Activated CD8-positive, alpha-beta memory T cell treated with anti-CD3 and anti-CD28 coated beads for 24 hours (primary cell): ENCODE results near the gene CNTN1.

Experiments
- DNase-seq: peaks from one replicate; pipeline ENCODE4 v3.0.0-alpha.2; 2020

Gene CNTN1

GRCh38 chr12:40980427-40980961 is 288.3 kb downstream of the CNTN1 start:
- DNase-seq = no peak

GRCh38 chr12:40986001-40986400 is 293.8 kb downstream of the CNTN1 start:
- DNase-seq = no peak

- no peak for DNase-seq
Observed at GRCh38 chr12:40988355-40988754, 296.1 kb downstream of the CNTN1 start.

GRCh38 chr12:40988824-40989223 is 296.6 kb downstream of the CNTN1 start:
- DNase-seq = no peak

- DNase-seq = no peak
Observed at GRCh38 chr12:40989785-40990184, 297.5 kb downstream of the CNTN1 start.

GRCh38 chr12:40992158-40992557 is 299.9 kb downstream of the CNTN1 start:
- no peak for DNase-seq

- DNase-seq = no peak
Observed at GRCh38 chr12:40992674-40993073, 300.4 kb downstream of the CNTN1 start.

GRCh38 chr12:40993158-40993557 is 300.9 kb downstream of the CNTN1 start:
- DNase-seq = no peak

- DNase-seq = no peak
Observed at GRCh38 chr12:40996091-40996490, 303.9 kb downstream of the CNTN1 start.

GRCh38 chr12:40999210-40999609 is 307.0 kb downstream of the CNTN1 start:
- no peak for DNase-seq

GRCh38 chr12:41008472-41008871 is 316.2 kb downstream of the CNTN1 start:
- DNase-seq = no peak

- no peak for DNase-seq
Observed at GRCh38 chr12:41011939-41012338, 319.7 kb downstream of the CNTN1 start.

GRCh38 chr12:41013881-41014642 is 321.8 kb downstream of the CNTN1 start:
- DNase-seq = no peak

GRCh38 chr12:41014643-41015020 is 322.4 kb downstream of the CNTN1 start:
- DNase-seq = no peak

- no peak for DNase-seq
Observed at GRCh38 chr12:41018010-41018409, 325.8 kb downstream of the CNTN1 start.

GRCh38 chr12:41019461-41019860 is 327.2 kb downstream of the CNTN1 start:
- DNase-seq = no peak

GRCh38 chr12:41023836-41024235 is 331.6 kb downstream of the CNTN1 start:
- no peak for DNase-seq

GRCh38 chr12:41026151-41026550 is 333.9 kb downstream of the CNTN1 start:
- DNase-seq = no peak

GRCh38 chr12:41032386-41032785 is 340.1 kb downstream of the CNTN1 start:
- DNase-seq = no peak

GRCh38 chr12:41034686-41035085 is 342.4 kb downstream of the CNTN1 start:
- DNase-seq = no peak

GRCh38 chr12:41039461-41039860 is 347.2 kb downstream of the CNTN1 start:
- DNase-seq = no peak

GRCh38 chr12:41045509-41045908 is 353.3 kb downstream of the CNTN1 start:
- DNase-seq = no peak

GRCh38 chr12:41049033-41049432 is 356.8 kb downstream of the CNTN1 start:
- DNase-seq = no peak

GRCh38 chr12:41051954-41052353 is 359.7 kb downstream of the CNTN1 start:
- DNase-seq = no peak

GRCh38 chr12:41052441-41052840 is 360.2 kb downstream of the CNTN1 start:
- no peak for DNase-seq
